IMR-90 (cell line): ENCODE results near the gene DUSP2. TPM values are rescaled to one million over a fixed set of nuclear protein-coding genes. Genes with fewer than 3 reads are reported as not detected.

Experiments
- ATAC-seq: fragments of 200-7000 bp; cut with Tn5 transposase; 2 replicates; pipeline ENCODE4 v1.9.1; 2020; ENCODE audit warnings: low read depth, mild to moderate bottlenecking, moderate library complexity
- BruUV-seq: library from RNA; stranded (reverse); fragments of 400-500 nt; replicated peaks from 2 replicates; lab custom pipeline; 2021; lab: Mats Ljungman, UMichigan
- CTCF ChIA-PET: fragments of 300-600 bp; formaldehyde crosslinking; extraction: SDS; loops from one replicate; lab custom pipeline; 2021; ENCODE audit warnings: antibody characterized with exemption; lab: Yijun Ruan, JAX
- POLR2A ChIA-PET: fragments of 300-600 bp; sonication (Branson Sonifier 250); formaldehyde crosslinking; loops from one replicate; lab custom pipeline; 2022; ENCODE audit warnings: antibody characterized with exemption; ENCODE audit not compliant: unreplicated experiment; lab: Charles Lee
- DNase-seq: peaks from one replicate; pipeline ENCODE4 v3.0.0; 2013
- H2AFZ ChIP-seq: replicated peaks from 2 replicates; pipeline ENCODE3; 2013; ENCODE audit warnings: low read length, mild to moderate bottlenecking; ENCODE audit not compliant: poor library complexity
- H2AK5ac ChIP-seq: 2 replicates; pipeline ENCODE4 v1.6.1; 2013; ENCODE audit warnings: low read depth, low read length, inconsistent platforms
- H2AK9ac ChIP-seq: replicated peaks from 2 replicates; pipeline ENCODE3; 2013; ENCODE audit warnings: mild to moderate bottlenecking, low read depth, low read length, moderate library complexity; ENCODE audit not compliant: poor library complexity
- H2BK120ac ChIP-seq: 2 replicates; pipeline ENCODE4 v1.6.1; 2013; ENCODE audit warnings: low read depth, low read length, inconsistent platforms
- H2BK15ac ChIP-seq: 3 replicates; pipeline ENCODE4 v1.6.1; 2013; ENCODE audit warnings: low read depth, low read length, inconsistent platforms
- H2BK20ac ChIP-seq: 2 replicates; pipeline ENCODE4 v1.6.1; 2013; ENCODE audit warnings: low read depth, mild to moderate bottlenecking, inconsistent platforms, low read length, moderate library complexity
- H2BK5ac ChIP-seq: 2 replicates; pipeline ENCODE4 v1.6.1; 2013; ENCODE audit warnings: mild to moderate bottlenecking, low read depth, low read length, inconsistent platforms; ENCODE audit not compliant: poor library complexity, severe bottlenecking
- H3K14ac ChIP-seq: replicated peaks from 2 replicates; pipeline ENCODE4 v1.6.1; 2013; ENCODE audit warnings: low read depth, low read length, inconsistent platforms
- H3K18ac ChIP-seq: 2 replicates; pipeline ENCODE4 v1.6.1; 2013; ENCODE audit warnings: low read depth, low read length, control low read depth
- H3K23ac ChIP-seq: 2 replicates; pipeline ENCODE4 v1.6.1; 2013; ENCODE audit warnings: low read depth, low read length, inconsistent platforms
- H3K27ac ChIP-seq: 2 replicates; pipeline ENCODE4 v1.5.1; 2013; ENCODE audit warnings: mild to moderate bottlenecking, control low read depth, low read length; ENCODE audit not compliant: insufficient read depth
- H3K27me3 ChIP-seq: 2 replicates; pipeline ENCODE4 v1.6.1; 2013; ENCODE audit warnings: low read length; ENCODE audit not compliant: control insufficient read depth, insufficient read depth
- H3K36me3 ChIP-seq: 2 replicates; pipeline ENCODE4 v1.6.1; 2013; ENCODE audit warnings: low read length, mixed read lengths; ENCODE audit not compliant: control insufficient read depth, insufficient read depth
- H3K4ac ChIP-seq: 2 replicates; pipeline ENCODE4 v1.6.1; 2013; ENCODE audit warnings: low read depth, low read length, inconsistent platforms
- H3K4me1 ChIP-seq: 2 replicates; pipeline ENCODE4 v1.6.1; 2013; ENCODE audit warnings: low read length, mixed read lengths; ENCODE audit not compliant: control insufficient read depth, insufficient read depth
- H3K4me2 ChIP-seq: 2 replicates; pipeline ENCODE4 v1.6.1; 2013; ENCODE audit warnings: low read depth, mild to moderate bottlenecking, control low read depth, low read length, moderate library complexity
- H3K4me3 ChIP-seq: 2 replicates; pipeline ENCODE4 v1.5.1; 2013; ENCODE audit warnings: low read depth, mild to moderate bottlenecking, control low read depth, low read length, moderate library complexity; ENCODE audit not compliant: insufficient read depth
- H3K56ac ChIP-seq: 2 replicates; pipeline ENCODE4 v1.6.1; 2013; ENCODE audit warnings: low read length, inconsistent platforms; ENCODE audit not compliant: insufficient read depth; ENCODE audit errors: extremely low read depth
- H3K79me1 ChIP-seq, 2 experiments: 2 replicates each; pipeline ENCODE4 v1.6.1; 2013; ENCODE audit warnings: low read length in 2 of 2, inconsistent platforms in 1 of 2, low read depth in 1 of 2
- H3K9ac ChIP-seq: 2 replicates; pipeline ENCODE4 v1.6.1; 2013; ENCODE audit warnings: low read depth, low read length, control low read depth
- H3K9me1 ChIP-seq: 2 replicates; pipeline ENCODE4 v1.6.1; 2013; ENCODE audit warnings: low read length, inconsistent platforms; ENCODE audit not compliant: insufficient read depth
- H3K9me3 ChIP-seq: 2 replicates; pipeline ENCODE4 v1.6.1; 2013; ENCODE audit warnings: low read length; ENCODE audit not compliant: control insufficient read depth, insufficient read depth
- H4K20me1 ChIP-seq: 2 replicates; pipeline ENCODE4 v1.6.1; 2013; ENCODE audit warnings: low read length, inconsistent platforms; ENCODE audit not compliant: insufficient read depth
- H4K5ac ChIP-seq: 2 replicates; pipeline ENCODE4 v1.6.1; 2013; ENCODE audit warnings: mild to moderate bottlenecking, low read depth, low read length, control low read depth
- H4K8ac ChIP-seq, 2 experiments: 2 replicates each; pipeline ENCODE4 v1.6.1; 2013; ENCODE audit warnings: low read depth in 2 of 2, low read length in 2 of 2, control low read depth in 1 of 2, inconsistent platforms in 1 of 2
- H4K91ac ChIP-seq: 2 replicates; pipeline ENCODE4 v1.6.1; 2013; ENCODE audit warnings: low read depth, low read length, inconsistent platforms; ENCODE audit not compliant: insufficient read depth
- BHLHE40 ChIP-seq: fragments of 150-350 bp; IDR thresholded peaks from 2 replicates; pipeline ENCODE4 v1.6.1; 2016; ENCODE audit warnings: mild to moderate bottlenecking, low read depth, low read length
- MAFK ChIP-seq: IDR thresholded peaks from 2 replicates; pipeline ENCODE4 v1.6.1; 2012; ENCODE audit warnings: low read depth, low read length, improper control_type of control experiment
- WGBS, 2 experiments: methylation state at CpG; one replicate each; pipeline versions ENCODE4 v1.1.5 to v1.1.7; 2013; ENCODE audit warnings: missing lambda C conversion rate in 2 of 2; ENCODE audit not compliant: insufficient read length in 1 of 2; ENCODE audit errors: extremely low coverage in 2 of 2; 5-methylcytosine and 5-hydroxymethylcytosine counted together
- dilution Hi-C: fragments of 300-500 bp; cut with HindIII; formaldehyde crosslinking; loops from one replicate; pipeline ENCODE4 v1.14.3; 2018; ENCODE audit warnings: low sequenced_read_pairs; ENCODE audit not compliant: unreplicated experiment
- in situ Hi-C: fragments of 300-500 bp; cut with MboI; formaldehyde crosslinking; loops from 3 replicates; pipeline ENCODE4 v1.14.3; 2019; ENCODE audit warnings: low sequenced_read_pairs, inconsistent platforms, mixed read lengths
- intact Hi-C: fragments of 100-400 bp; cut with micrococcal nuclease; formaldehyde crosslinking; loops from 2 replicates; pipeline ENCODE4 v1.10.0; 2022
- polyA plus RNA-seq, 3 experiments: library from polyadenylated mRNA; depleted of rRNA; stranded (reverse); fragments of >200 nt; gene quantifications; 2 replicates each; pipeline ENCODE4 v1.2.3, GENCODE V29; 2012; ENCODE audit warnings: low replicate concordance in 1 of 3
- total RNA-seq: library from RNA; depleted of rRNA; stranded (reverse); fragments of >200 nt; gene quantifications from 2 replicates; pipeline ENCODE4 v1.2.3, GENCODE V29; 2012

Gene DUSP2
- total and polyA plus RNA-seq, 2 of the 4 experiments (the other 2 are of a cell fraction) = 1.8 to 3.8 TPM

- Histone ChIP-seq H2BK120ac (no peak overlapping the region), H3K56ac (no peak overlapping the region), H3K14ac (no peak overlapping the region), H3K23ac (no peak overlapping the region), H2AK9ac (peak overlapping the region; percentile 49), H2AK5ac (no peak overlapping the region), H3K27ac (no peak overlapping the region), H3K4ac (no peak overlapping the region), H4K91ac (no peak overlapping the region), H3K27me3 (no peaks in the 10 kb centered on the region), H4K5ac (no peak overlapping the region), H3K36me3 (no peaks in the 10 kb centered on the region), H3K9me3 (no peaks in the 10 kb centered on the region), H4K8ac (no peak overlapping the region), H3K4me1 (peaks cover 5% of the 10 kb centered on the region; the same call in 1 of the 2 replicates), H3K79me1 (peaks cover 0 to 4% of the 10 kb centered on the region in 2 experiments; a peak in 1 of 4 replicates), H2BK15ac (no peak overlapping the region), H2BK5ac (no peak overlapping the region), H3K9ac (no peak overlapping the region), H3K9me1 (no peaks in the 10 kb centered on the region), H3K4me2 (no peak overlapping the region), H2BK20ac (no peak overlapping the region), H3K18ac (no peak overlapping the region), H2AFZ (peak overlapping the region; percentile 63), H4K20me1 (no peaks in the 10 kb centered on the region; the same call in 1 of the 2 replicates), H3K4me3 (no peak overlapping the region)
- peak; percentile 16 for DNase-seq
- TF ChIP-seq MAFK = no peak
- TF ChIP-seq BHLHE40 = no peak
- ATAC-seq = no peak
- ChIA-PET POLR2A (no interaction called here), CTCF (no interaction called here)
- in situ Hi-C loops = no loop called here
- no TSS peak for BruUV-seq
- no CpG with 5 or more reads among the region's 20 CpGs for WGBS, 2 experiments
- intact Hi-C loops = loop anchor here (5.0 kb wide), 1 partner anchor 61 kb away; the partner anchor contains the start of gene STARD7
- dilution Hi-C loops = no loop called here
Measured at GRCh38 chr2:96146153-96146880, 1.1 kb upstream of the DUSP2 start.
